H9 (cell line): ENCODE data around the gene GCA. TPM values are rescaled to one million over a fixed set of nuclear protein-coding genes. Genes with fewer than 3 reads are reported as not detected.

ENCODE experiments used
- DNase-seq: peaks from one replicate; pipeline ENCODE4 v3.0.0-alpha.2; 2017
- H2AFZ ChIP-seq: one replicate; pipeline ENCODE4 v1.6.1; 2013; ENCODE audit warnings: mild to moderate bottlenecking, low read length, control low read depth, moderate library complexity
- H2AK5ac ChIP-seq: 2 replicates; pipeline ENCODE4 v1.6.1; 2013; ENCODE audit warnings: low read length, control low read depth, mixed read lengths; ENCODE audit not compliant: insufficient read length
- H2BK120ac ChIP-seq: one replicate; pipeline ENCODE4 v1.6.1; 2013; ENCODE audit warnings: low read depth, mild to moderate bottlenecking, low read length, control low read depth, inconsistent platforms; ENCODE audit not compliant: poor library complexity, severe bottlenecking
- H2BK12ac ChIP-seq: 2 replicates; pipeline ENCODE4 v1.6.1; 2013; ENCODE audit warnings: low read length, control low read depth, mixed read lengths, low read depth; ENCODE audit not compliant: insufficient read length
- H2BK15ac ChIP-seq: 2 replicates; pipeline ENCODE4 v1.6.1; 2013; ENCODE audit warnings: low read depth, low read length, control low read depth
- H2BK20ac ChIP-seq: one replicate; pipeline ENCODE4 v1.6.1; 2013; ENCODE audit warnings: low read depth, mild to moderate bottlenecking, low read length, control low read depth, inconsistent platforms; ENCODE audit not compliant: poor library complexity, severe bottlenecking
- H2BK5ac ChIP-seq: 2 replicates; pipeline ENCODE4 v1.6.1; 2013; ENCODE audit warnings: low read length, control low read depth, mixed read lengths; ENCODE audit not compliant: insufficient read length
- H3K14ac ChIP-seq: 2 replicates; pipeline ENCODE4 v1.6.1; 2013; ENCODE audit warnings: low read length, control low read depth; ENCODE audit not compliant: insufficient read depth
- H3K18ac ChIP-seq: 2 replicates; pipeline ENCODE4 v1.6.1; 2013; ENCODE audit warnings: low read depth, mild to moderate bottlenecking, mixed read lengths, low read length, control low read depth; ENCODE audit not compliant: insufficient read length
- H3K23ac ChIP-seq: 2 replicates; pipeline ENCODE4 v1.6.1; 2013; ENCODE audit warnings: low read length, control low read depth, mixed read lengths, low read depth; ENCODE audit not compliant: insufficient read length
- H3K23me2 ChIP-seq: 2 replicates; pipeline ENCODE4 v1.6.1; 2013; ENCODE audit warnings: low read depth, mild to moderate bottlenecking, mixed read lengths, low read length, control low read depth; ENCODE audit not compliant: insufficient read length, poor library complexity, severe bottlenecking
- H3K27ac ChIP-seq: 2 replicates; pipeline ENCODE4 v1.5.1; 2013; ENCODE audit warnings: low read length, control low read depth, mixed read lengths, low read depth; ENCODE audit not compliant: insufficient read length
- H3K27me3 ChIP-seq: 2 replicates; pipeline ENCODE4 v1.6.1; 2013; ENCODE audit warnings: low read length, control low read depth, inconsistent platforms; ENCODE audit not compliant: insufficient read depth
- H3K4ac ChIP-seq: 2 replicates; pipeline ENCODE4 v1.6.1; 2013; ENCODE audit warnings: low read depth, mild to moderate bottlenecking, control low read depth, inconsistent platforms, low read length, moderate library complexity
- H3K4me1 ChIP-seq: 2 replicates; pipeline ENCODE4 v1.6.1; 2013; ENCODE audit warnings: low read length, control low read depth, inconsistent platforms; ENCODE audit not compliant: insufficient read depth
- H3K4me2 ChIP-seq: 2 replicates; pipeline ENCODE4 v1.6.1; 2013; ENCODE audit warnings: low read length, control low read depth, mixed read lengths; ENCODE audit not compliant: insufficient read length, insufficient read depth
- H3K56ac ChIP-seq: 2 replicates; pipeline ENCODE4 v1.6.1; 2013; ENCODE audit warnings: low read depth, mild to moderate bottlenecking, mixed read lengths, low read length, control low read depth; ENCODE audit not compliant: insufficient read length
- H3K79me1 ChIP-seq: 2 replicates; pipeline ENCODE4 v1.6.1; 2013; ENCODE audit warnings: low read depth, mild to moderate bottlenecking, moderate library complexity, low read length, control low read depth, inconsistent platforms; ENCODE audit not compliant: insufficient read depth, poor library complexity, severe bottlenecking
- H3K79me2 ChIP-seq: 2 replicates; pipeline ENCODE4 v1.6.1; 2013; ENCODE audit warnings: low read length, control low read depth, inconsistent platforms; ENCODE audit not compliant: insufficient read depth
- H3K9ac ChIP-seq: 2 replicates; pipeline ENCODE4 v1.6.1; 2013; ENCODE audit warnings: low read length, control low read depth, mixed read lengths; ENCODE audit not compliant: insufficient read length; ENCODE audit errors: extremely low read depth
- H3K9me3 ChIP-seq: one replicate; pipeline ENCODE4 v1.6.1; 2013; ENCODE audit warnings: low read depth, low read length, inconsistent platforms; ENCODE audit not compliant: control insufficient read depth
- H3T11ph ChIP-seq: one replicate; pipeline ENCODE4 v1.6.1; 2013; ENCODE audit warnings: mild to moderate bottlenecking, low read length, control low read depth, inconsistent platforms
- H4K20me1 ChIP-seq: one replicate; pipeline ENCODE4 v1.6.1; 2013; ENCODE audit not compliant: control insufficient read depth, insufficient read length, insufficient read depth
- H4K5ac ChIP-seq: 2 replicates; pipeline ENCODE4 v1.6.1; 2013; ENCODE audit warnings: low read depth, mild to moderate bottlenecking, mixed read lengths, low read length, control low read depth; ENCODE audit not compliant: insufficient read length
- H4K8ac ChIP-seq: replicated peaks from 2 replicates; pipeline ENCODE4 v1.6.1; 2013; ENCODE audit warnings: low read length, control low read depth, mixed read lengths, low read depth; ENCODE audit not compliant: insufficient read length
- H4K91ac ChIP-seq: 2 replicates; pipeline ENCODE4 v1.6.1; 2013; ENCODE audit warnings: low read depth, mild to moderate bottlenecking, moderate library complexity, mixed read lengths, low read length, control low read depth; ENCODE audit not compliant: insufficient read length
- H3K27ac Mint-ChIP-seq, 3 experiments: 2 replicates in 2 of 3; 3 replicates in 1 of 3; pipeline ENCODE4 v1.8.0; 2020 to 2021; ENCODE audit warnings: mixed read lengths in 3 of 3, mild to moderate bottlenecking in 1 of 3, moderate library complexity in 1 of 3
- H3K27me3 Mint-ChIP-seq: 2 replicates; pipeline ENCODE4 v1.8.0; 2021; ENCODE audit warnings: low read depth, mild to moderate bottlenecking, moderate library complexity, mixed read lengths
- H3K36me3 Mint-ChIP-seq, 3 experiments: 2 replicates in 2 of 3; 3 replicates in 1 of 3; pipeline ENCODE4 v1.8.0; 2020 to 2021; ENCODE audit warnings: low read depth in 3 of 3, mixed read lengths in 3 of 3; ENCODE audit not compliant: insufficient read depth in 1 of 3
- H3K4me1 Mint-ChIP-seq, 2 experiments: 2 replicates each; pipeline ENCODE4 v1.8.0; 2020; ENCODE audit warnings: mixed read lengths in 2 of 2
- H3K4me3 Mint-ChIP-seq, 2 experiments: 2 replicates in 1 of 2; 3 replicates in 1 of 2; pipeline ENCODE4 v1.8.0; 2020 to 2021; ENCODE audit warnings: mild to moderate bottlenecking in 2 of 2, mixed read lengths in 2 of 2, moderate library complexity in 1 of 2
- H3K9me3 Mint-ChIP-seq, 2 experiments: 2 replicates in 1 of 2; 3 replicates in 1 of 2; pipeline ENCODE4 v1.8.0; 2020; ENCODE audit warnings: mild to moderate bottlenecking in 2 of 2, mixed read lengths in 2 of 2, moderate library complexity in 1 of 2
- CTCF ChIP-seq: fragments of 200-600 bp; sonication (generic); conservative IDR thresholded peaks from 3 replicates; pipeline ENCODE4 v1.8.0; 2021; ENCODE audit warnings: antibody characterized with exemption, mild to moderate bottlenecking
- WGBS: extraction: QIAGEN DNeasy Blood & Tissue Kit; methylation state at CpG from one replicate; pipeline ENCODE4 v1.1.7; 2013; ENCODE audit warnings: missing lambda C conversion rate, low lambda C conversion rate, mixed read lengths; ENCODE audit not compliant: insufficient read length; ENCODE audit errors: extremely low coverage; 5-methylcytosine and 5-hydroxymethylcytosine counted together
- total RNA-seq: library from RNA; stranded (reverse); gene quantifications from 2 replicates; pipeline ENCODE4 v1.2.1, GENCODE V29; 2021

Gene GCA
- total RNA-seq, 1 experiment from 2014 or later: 31.0 TPM

DNA sequence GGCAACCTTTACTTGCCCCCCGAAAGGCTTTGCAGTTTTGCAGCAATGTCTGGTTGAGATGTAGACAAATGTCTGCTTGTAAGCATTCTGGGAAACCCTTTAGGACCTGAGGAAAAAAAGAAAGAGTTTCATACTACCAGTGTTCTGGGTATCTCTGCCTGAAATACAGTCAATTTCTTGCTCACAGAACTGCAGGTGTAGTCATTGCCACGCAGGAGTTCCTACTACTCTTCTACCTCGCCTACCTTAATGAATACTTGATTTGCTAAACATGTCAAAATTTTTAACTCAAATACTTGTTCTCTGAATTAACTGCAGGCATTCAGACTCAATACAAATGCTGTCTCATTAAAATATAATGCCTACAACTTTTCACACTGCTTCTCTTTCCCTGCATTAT, 56.4 kb downstream of the GCA start:
- WGBS: no CpG with 5 or more reads among the region's 3 CpGs
- Histone ChIP-seq H3K23me2 (no peaks in the 10 kb centered on the region), H3K4me1 (peaks cover 5% of the 10 kb centered on the region; the same call in 1 of the 2 replicates), H4K91ac (no peak overlapping the region), H3K4ac (no peak overlapping the region), H3K14ac (no peak overlapping the region), H4K5ac (no peak overlapping the region), H2BK15ac (no peak overlapping the region), H2BK12ac (no peak overlapping the region), H4K20me1 (no peaks in the 10 kb centered on the region), H3K9me3 (no peaks in the 10 kb centered on the region), H3K27ac (no peak overlapping the region), H2BK5ac (no peak overlapping the region), H3K79me2 (no peaks in the 10 kb centered on the region), H2BK20ac (no peak overlapping the region), H2AK5ac (no peak overlapping the region), H3K79me1 (no peaks in the 10 kb centered on the region), H3K27me3 (no peaks in the 10 kb centered on the region), H4K8ac (no peak overlapping the region), H3K18ac (no peak overlapping the region), H3K23ac (no peak overlapping the region), H3K4me2 (no peak overlapping the region), H3K9ac (no peak overlapping the region), H2AFZ (no peak overlapping the region), H2BK120ac (no peak overlapping the region), H3T11ph (no peak overlapping the region), H3K56ac (no peak overlapping the region)
- no peak for DNase-seq
- no peak overlapping the region for H3K4me3 Mint-ChIP-seq
- no peaks in the 10 kb centered on the region for H3K27me3 Mint-ChIP-seq
- no peaks in the 10 kb centered on the region for H3K9me3 Mint-ChIP-seq
- H3K27ac Mint-ChIP-seq: no peak overlapping the region
- H3K36me3 Mint-ChIP-seq: no peaks in the 10 kb centered on the region
- TF ChIP-seq CTCF: no peak
- H3K4me1 Mint-ChIP-seq: peaks cover 15 to 20% of the 10 kb centered on the region in 2 experiments
